NCI-H510A (cell line): ENCODE data around the gene MTMR3.

ENCODE experiments used
- DNase-seq: peaks from one replicate; lab custom pipeline; 2025; lab: John Stamatoyannopoulos, UW

Gene MTMR3

DNA sequence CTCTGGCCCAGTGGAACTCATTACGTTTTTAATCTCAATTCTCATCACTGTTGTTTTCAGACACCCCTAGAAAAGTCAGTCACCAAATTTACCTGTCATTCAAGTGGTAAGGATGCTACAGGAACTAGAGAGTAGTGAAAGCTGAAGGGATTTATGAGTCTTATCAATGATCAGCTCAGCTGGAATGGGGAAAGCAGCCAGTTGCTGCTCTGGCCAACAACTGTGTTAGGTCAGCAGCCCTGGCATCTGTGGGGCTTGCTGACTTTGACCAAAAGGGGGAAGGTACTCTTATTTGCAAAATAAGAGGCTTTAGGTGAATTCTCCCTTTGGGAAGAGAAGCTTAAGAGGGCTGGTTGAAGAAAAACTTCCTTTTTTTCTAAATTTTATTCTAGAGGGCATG is 121.1 kb downstream of the MTMR3 start:
- no peak for DNase-seq

GRCh38 chr22:30004694-30005093 is 121.7 kb downstream of the MTMR3 start:
- no peak for DNase-seq

DNA sequence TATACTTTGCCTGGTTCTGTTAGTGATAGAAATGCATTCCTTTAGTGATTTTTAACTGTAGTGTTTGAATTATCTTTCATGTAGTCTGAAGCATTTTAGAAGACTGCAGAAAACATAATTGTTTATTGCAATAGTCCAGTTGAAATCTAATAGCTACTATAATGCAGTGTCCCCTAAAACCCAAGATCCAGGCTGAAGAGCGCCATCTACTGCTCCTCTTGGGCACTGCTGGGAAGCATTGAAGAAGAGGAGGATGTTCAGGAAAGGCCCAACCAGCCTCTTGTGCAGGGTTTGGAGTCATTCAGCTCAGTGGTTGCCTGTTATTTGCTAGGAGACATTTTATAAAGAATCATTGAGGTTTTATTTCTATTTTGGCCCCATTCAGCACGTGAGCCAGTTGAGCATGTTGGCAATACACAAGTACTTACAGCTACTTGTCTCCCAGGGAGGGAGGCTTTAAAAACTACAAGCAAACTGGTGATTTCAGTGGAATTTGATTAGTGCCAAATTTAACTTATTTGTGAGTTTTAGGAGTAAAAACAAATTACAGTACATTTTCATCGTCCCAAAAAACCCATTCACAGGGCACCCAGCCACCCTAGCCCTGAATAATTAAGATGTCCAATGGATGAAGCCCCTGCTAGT is 122.4 kb downstream of the MTMR3 start:
- DNase-seq: no peak

DNA sequence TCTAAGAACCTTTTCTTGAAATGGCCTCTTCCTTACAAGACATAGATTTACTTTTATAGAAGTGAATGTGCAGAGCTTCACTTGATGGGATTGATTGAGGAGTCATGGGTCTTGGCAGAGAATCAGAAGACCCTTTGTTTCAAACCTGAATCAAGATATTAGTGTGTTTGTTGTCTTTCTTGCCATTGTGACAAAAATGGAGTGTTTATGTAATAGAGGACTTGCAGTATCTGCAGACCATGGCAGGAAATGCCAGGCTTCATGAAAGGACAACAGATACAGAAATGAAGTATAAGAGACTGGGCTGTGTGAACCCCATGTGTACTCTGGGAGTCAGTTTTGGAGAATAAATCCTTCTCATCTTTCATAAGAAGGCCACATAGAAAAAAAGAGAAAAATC is 124.4 kb downstream of the MTMR3 start:
- no peak for DNase-seq

- DNase-seq: no peak
Measured at GRCh38 chr22:30008401-30008800, 125.4 kb downstream of the MTMR3 start.

DNA sequence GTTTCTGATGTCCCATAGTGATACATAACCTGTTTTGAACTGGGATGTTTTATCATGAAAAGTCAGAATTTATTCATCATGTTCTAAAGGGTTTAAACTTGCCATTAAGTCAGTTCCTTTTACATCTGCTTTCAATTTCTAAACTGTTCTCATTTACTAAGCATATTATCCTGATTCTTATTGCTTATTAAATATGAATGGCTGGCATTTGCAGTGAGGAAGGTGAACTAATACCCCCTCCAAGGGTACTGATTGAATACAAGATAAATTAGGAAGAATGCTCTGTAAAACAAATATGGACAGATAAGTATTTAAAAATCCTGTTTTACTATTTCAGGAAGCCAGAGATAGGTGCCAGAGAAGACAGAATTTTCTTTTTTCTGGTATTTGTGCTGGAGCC is 126.5 kb downstream of the MTMR3 start:
- no peak for DNase-seq

DNA sequence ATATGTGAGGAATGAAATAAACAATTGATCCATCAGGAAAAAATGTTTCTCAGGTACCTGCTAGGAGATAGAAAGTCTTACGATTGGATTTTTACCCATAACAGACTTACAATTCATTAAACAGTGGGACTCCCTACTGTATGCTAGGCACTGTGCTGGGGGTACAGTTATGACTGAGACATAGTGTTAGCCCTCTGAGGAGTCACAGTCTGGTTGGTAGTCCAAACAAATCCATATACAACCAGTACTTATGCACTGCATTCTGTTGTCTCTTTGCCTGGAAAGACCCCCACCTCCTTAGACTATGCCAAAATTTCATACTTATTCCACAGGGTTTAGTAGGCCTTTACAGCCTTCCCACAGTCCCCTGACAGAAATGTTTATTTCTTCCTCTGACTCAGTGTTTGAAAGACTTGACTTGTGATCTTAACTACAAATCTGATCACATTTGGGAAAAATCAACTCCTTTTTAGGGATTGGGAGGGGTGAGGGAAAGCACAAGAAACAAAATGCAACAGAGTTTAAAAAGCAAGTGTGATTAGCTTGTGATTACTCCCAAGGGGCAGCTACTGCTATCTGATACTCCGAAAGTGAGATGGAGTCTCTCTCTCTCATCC is 127.9 kb downstream of the MTMR3 start:
- DNase-seq: no peak

DNA sequence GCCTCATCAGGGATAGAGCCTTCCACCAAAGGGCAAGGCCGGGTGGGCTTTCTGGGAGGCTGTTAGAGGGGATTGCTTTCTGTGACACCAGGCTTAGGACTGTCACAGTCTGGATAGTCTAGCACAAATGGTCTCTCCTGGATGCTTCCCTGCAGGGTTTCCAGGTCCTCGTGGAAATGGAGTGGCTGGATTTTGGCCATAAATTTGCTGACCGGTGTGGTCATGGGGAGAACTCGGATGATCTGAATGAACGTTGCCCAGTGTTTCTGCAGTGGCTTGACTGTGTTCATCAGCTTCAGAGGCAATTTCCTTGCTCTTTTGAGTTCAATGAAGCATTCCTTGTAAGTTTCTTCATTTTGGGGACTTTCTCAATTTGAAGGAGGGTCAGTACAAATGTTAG is 130.2 kb downstream of the MTMR3 start:
- no peak for DNase-seq

- DNase-seq: no peak
Measured at GRCh38 chr22:30014244-30014643, 131.3 kb downstream of the MTMR3 start.

DNA sequence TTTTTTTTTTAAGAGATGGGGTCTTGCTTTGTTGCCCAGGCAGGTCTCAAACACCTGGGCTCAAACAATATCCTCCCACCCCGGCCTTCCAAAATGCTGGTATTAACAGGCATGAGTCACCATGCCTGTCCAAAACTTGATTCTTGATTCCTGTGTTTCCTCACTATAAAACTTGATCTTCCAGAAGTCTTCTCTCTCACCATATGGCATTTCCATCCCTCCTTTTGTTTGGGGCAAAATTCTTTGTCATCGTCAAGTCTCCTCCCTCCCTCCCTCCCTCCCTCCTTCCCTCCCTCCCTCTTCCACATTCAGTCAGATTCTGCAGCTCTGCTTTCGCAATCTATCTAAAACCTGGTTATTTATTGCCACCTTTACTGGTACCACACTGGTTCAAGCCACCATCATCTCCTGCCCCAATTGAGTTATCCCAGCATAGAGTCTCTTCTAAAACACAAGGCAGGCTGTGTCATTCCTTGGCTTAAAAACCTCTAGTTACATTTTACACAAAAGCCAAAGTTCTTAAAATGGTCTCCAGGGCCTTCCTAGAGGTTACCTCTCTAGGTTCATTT is 132.3 kb downstream of the MTMR3 start:
- DNase-seq: no peak

DNA sequence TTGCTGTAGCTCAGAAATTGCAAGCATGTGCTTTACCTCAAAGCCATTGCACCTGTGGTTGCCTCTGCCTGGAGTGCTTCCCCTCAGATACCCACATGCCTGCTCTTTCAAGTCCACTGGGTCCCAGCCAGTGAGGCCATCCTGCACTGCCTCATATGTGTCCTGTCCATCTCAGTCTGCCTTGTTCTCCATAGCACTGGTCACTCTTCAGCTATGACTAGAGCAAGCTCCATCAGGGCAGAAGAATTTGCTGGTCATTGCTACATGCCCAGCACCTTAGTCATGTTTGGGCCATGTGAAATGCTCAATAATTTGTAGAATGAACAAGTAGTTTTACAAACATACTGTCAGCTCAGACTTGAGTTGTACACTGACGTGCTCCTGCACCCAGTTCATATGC is 132.9 kb downstream of the MTMR3 start:
- DNase-seq: no peak

DNA sequence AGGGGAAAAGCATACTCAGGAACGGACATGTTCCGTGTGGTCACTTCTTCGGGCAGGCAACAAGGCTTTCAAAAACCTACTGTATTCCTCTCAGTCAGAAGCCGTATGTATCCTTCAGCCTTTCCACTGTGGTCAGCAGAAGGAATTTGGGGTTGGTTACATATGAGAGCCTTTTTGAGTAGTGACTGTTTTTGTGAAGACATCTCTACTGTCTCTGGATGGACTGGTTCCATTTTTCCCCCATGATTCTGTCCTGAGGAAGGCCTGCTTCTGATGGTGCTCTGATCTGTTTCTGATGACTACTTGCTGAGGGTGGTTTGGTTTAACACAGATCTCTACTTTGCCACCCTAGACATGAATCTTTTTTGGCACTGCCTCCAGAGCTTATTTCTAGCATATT is 133.6 kb downstream of the MTMR3 start:
- no peak for DNase-seq

- DNase-seq: no peak
Measured at GRCh38 chr22:30017375-30018223, 134.6 kb downstream of the MTMR3 start.

GRCh38 chr22:30020511-30020910 is 137.5 kb downstream of the MTMR3 start:
- DNase-seq: no peak

DNA sequence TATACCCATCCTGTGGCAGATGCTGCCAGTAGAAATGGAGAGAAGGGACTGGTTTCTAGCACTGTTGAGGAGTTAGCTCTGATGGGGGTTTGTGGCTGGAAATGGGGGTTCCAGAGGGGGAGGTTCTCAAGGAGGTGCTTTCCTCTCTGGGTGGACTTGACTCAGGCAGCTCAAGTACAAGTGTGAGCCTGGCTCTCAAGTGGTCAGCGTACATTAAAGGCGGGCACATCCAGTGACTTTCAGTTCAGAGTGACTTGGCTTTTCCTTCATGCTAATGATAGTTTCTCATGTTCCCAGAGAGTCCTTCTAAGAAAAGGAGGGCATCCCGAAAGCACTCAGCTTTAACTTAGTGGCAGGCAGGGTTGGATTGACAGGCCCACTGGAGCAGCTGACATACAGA is 138.4 kb downstream of the MTMR3 start:
- no peak for DNase-seq

GRCh38 chr22:30021881-30022619 is 139.1 kb downstream of the MTMR3 start:
- no peak for DNase-seq

- no peak for DNase-seq
Measured at GRCh38 chr22:30023099-30023660, 140.2 kb downstream of the MTMR3 start.

DNA sequence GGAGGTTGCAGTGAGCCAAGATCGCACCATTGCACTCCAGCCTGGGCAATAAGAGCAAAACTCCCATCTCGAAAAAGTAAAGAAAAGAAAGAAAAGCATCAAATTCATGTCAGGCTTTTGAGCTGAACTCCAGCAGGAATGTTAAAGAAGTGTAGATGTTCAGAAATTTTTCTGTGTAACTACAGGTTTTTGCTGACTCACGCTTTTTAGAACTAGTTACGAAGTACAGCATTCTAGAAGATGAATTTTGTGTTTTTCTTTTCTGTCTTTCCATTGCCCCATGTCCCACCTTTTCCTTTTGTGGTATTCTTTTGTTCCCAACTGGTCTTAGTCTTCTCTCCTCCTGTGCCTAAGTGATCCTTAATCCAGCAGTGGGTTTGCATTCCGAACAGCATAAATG is 141.3 kb downstream of the MTMR3 start:
- DNase-seq: no peak

DNA sequence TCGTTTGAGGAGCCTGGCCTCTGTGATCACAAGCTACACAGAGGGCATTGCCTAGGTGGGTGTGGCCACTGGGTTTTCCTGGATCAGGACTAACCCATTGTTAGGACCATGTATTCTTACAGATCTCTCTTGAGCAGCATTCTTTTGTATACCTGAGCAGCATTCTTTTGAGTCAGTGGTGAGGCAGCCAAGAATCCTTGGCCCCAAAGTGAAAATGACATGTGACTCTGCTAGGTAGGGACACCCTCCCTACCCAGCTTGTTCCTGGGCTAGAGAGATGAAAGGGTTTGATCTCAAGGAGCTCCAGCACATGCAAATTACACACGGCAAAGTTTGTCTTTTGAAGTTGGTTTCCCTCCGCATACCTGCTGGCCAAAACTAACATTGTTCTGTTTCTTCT is 142.2 kb downstream of the MTMR3 start:
- DNase-seq: no peak

- no peak for DNase-seq
Measured at GRCh38 chr22:30026756-30027155, 143.8 kb downstream of the MTMR3 start.

GRCh38 chr22:30027169-30027568 is 144.2 kb downstream of the MTMR3 start:
- no peak for DNase-seq

DNA sequence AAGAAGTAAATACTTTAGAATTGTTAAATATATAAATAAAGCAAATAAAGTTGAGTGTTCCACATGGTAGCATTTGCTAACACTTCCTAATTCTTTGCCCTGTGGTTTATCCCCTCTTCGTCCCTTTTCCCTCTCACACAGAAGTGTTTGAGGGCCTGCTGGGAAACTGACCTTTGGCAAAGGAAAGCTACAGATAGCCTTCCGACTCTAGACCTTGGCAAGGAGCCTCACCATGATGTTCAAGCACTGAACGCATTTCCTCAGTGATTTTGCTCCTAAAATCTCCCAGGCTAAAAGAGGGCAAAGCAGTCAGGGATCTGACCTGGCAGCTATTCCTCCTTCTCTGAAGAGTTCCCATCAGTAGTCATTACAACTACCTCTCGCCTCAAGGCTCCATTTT is 144.8 kb downstream of the MTMR3 start:
- no peak for DNase-seq
